Activated B cell treated with CpG ODN at 0.5 μM for 24 hours (primary cell): ENCODE results near the gene PCNX2. TPM values are rescaled to one million over a fixed set of nuclear protein-coding genes. Genes with fewer than 3 reads are reported as not detected.
"Not testable (repeated sequence)": the region's sequence is repeated elsewhere in the genome, so short reads cannot be mapped to it uniquely, and the experiment has no call there.

Experiments used
- ATAC-seq: fragments of 200-7000 bp; cut with Tn5 transposase; one replicate; pipeline ENCODE4 v1.10.0; 2021; ENCODE audit warnings: low read depth, mild to moderate bottlenecking, moderate library complexity
- CTCF ChIA-PET: fragments of 350-600 bp; sonication (Branson Sonifier 250); formaldehyde crosslinking; loops from one replicate; lab custom pipeline; 2021; ENCODE audit warnings: antibody characterized with exemption; lab: Charles Lee
- POLR2A ChIA-PET: fragments of 350-600 bp; sonication (Branson Sonifier 250); formaldehyde crosslinking; loops from one replicate; lab custom pipeline; 2021; ENCODE audit warnings: antibody characterized with exemption; lab: Charles Lee
- DNase-seq: peaks from one replicate; pipeline ENCODE4 v3.0.0; 2022
- H3K27ac Mint-ChIP-seq: one replicate; pipeline ENCODE4 v1.8.0; 2020; ENCODE audit warnings: mixed read lengths
- H3K27me3 Mint-ChIP-seq: one replicate; pipeline ENCODE4 v1.8.0; 2021; ENCODE audit warnings: mixed read lengths
- H3K36me3 Mint-ChIP-seq: one replicate; pipeline ENCODE4 v1.8.0; 2021; ENCODE audit warnings: low read depth, mixed read lengths
- H3K4me1 Mint-ChIP-seq: one replicate; pipeline ENCODE4 v1.8.0; 2021; ENCODE audit warnings: mixed read lengths
- H3K4me3 Mint-ChIP-seq: one replicate; pipeline ENCODE4 v1.8.0; 2020; ENCODE audit warnings: mild to moderate bottlenecking, mixed read lengths
- H3K9me3 Mint-ChIP-seq: one replicate; pipeline ENCODE4 v1.8.0; 2020; ENCODE audit warnings: mixed read lengths
- intact Hi-C: fragments of 100-400 bp; cut with micrococcal nuclease; formaldehyde crosslinking; loops from one replicate; pipeline ENCODE4 v1.15.1; 2024
- total RNA-seq: library from RNA; stranded (reverse); gene quantifications from 2 replicates; pipeline ENCODE4 v1.2.3, GENCODE V29; 2022
- TF ChIP-seq, protein P1 (sequence below): fragments of 200-600 bp; IDR thresholded peaks from one replicate; pipeline ENCODE4 v1.8.0; 2022; ENCODE audit warnings: antibody characterized with exemption, mild to moderate bottlenecking

Gene PCNX2
- total RNA-seq, 1 donor from 2014 or later, result 20.4 TPM

DNA sequence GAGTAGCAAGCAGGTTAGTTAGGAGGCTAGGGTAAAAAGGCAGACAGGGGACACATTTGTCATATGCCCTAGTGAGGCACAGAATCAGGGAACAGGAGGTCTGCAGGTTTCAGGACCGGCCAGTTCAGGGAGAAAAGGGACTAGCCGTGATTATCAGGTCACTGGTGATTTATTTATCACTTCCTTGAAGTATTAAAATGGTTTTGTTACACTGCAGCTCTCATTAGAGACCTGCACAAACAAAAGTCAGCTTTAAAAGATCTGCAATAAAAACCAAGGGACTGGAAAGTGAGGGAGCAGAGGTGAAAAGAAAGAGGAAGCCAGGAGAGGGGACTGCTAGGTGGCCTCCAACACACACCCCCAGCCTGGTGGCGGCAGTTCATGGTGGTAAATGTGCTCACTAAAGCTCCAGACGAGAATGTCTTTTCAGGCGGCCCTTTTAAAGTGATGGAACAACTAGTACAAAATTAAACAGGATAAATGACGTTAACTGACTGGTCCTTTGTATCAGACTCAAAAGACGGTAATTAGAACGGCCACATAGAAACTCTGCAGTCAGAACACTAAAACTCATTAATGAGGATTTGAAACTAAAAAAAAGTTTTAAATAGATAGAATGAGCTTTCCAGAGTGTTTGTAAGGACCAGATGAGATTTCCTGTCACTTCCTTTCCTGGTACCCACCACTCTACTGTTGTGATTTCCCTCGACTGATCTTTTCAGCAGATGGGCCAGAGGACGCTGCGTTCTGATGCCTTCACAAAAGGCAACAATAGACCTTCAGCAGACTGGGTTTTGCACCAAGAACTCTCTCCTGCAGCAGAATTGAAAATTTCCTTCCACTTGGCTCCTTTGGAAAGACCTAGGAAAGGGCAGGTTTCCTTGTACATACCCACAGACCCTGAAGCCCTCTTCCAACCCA is 208.3 kb downstream of the PCNX2 start:
- ATAC-seq (no peak), DNase-seq (no peak)
- ChIA-PET CTCF (no interaction called here), POLR2A (no interaction called here)
- Mint-ChIP-seq H3K4me1 (peaks cover 5% of the 10 kb centered on the region), H3K27ac (no peak overlapping the region), H3K36me3 (peaks cover 8% of the 10 kb centered on the region), H3K9me3 (no peaks in the 10 kb centered on the region), H3K27me3 (no peaks in the 10 kb centered on the region), H3K4me3 (no peak overlapping the region)
- intact Hi-C loops, result no loop called here
- TF ChIP-seq, protein P1, sequence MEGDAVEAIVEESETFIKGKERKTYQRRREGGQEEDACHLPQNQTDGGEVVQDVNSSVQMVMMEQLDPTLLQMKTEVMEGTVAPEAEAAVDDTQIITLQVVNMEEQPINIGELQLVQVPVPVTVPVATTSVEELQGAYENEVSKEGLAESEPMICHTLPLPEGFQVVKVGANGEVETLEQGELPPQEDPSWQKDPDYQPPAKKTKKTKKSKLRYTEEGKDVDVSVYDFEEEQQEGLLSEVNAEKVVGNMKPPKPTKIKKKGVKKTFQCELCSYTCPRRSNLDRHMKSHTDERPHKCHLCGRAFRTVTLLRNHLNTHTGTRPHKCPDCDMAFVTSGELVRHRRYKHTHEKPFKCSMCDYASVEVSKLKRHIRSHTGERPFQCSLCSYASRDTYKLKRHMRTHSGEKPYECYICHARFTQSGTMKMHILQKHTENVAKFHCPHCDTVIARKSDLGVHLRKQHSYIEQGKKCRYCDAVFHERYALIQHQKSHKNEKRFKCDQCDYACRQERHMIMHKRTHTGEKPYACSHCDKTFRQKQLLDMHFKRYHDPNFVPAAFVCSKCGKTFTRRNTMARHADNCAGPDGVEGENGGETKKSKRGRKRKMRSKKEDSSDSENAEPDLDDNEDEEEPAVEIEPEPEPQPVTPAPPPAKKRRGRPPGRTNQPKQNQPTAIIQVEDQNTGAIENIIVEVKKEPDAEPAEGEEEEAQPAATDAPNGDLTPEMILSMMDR, result no peak

DNA sequence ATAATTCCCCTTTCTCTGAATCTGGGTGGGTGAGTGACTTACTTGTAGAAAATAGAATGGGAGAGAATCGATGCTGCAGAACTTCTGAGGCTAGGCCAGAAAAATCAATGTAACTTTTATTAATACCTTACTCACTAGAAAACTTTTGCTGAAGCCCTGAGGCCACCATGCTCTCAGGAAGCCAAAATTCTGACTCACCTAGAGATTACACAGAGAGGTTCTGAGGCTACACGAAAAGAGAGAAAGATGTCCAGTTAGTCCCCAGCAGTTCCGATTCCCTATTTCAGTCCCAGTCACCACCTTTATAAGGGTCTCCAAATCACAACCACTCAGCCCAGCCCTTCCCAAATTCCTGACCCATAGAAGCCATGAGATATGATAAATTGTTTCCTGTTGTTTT is 210.0 kb downstream of the PCNX2 start:
- Mint-ChIP-seq H3K27me3 (no peaks in the 10 kb centered on the region), H3K4me1 (peaks cover 5% of the 10 kb centered on the region), H3K4me3 (no peak overlapping the region), H3K27ac (no peak overlapping the region), H3K9me3 (no peaks in the 10 kb centered on the region), H3K36me3 (peaks cover 8% of the 10 kb centered on the region)
- TF ChIP-seq, protein P1, result no peak
- ChIA-PET POLR2A (no interaction called here), CTCF (no interaction called here)
- intact Hi-C loops, result no loop called here
- no peak for DNase-seq
- ATAC-seq, result no peak

DNA sequence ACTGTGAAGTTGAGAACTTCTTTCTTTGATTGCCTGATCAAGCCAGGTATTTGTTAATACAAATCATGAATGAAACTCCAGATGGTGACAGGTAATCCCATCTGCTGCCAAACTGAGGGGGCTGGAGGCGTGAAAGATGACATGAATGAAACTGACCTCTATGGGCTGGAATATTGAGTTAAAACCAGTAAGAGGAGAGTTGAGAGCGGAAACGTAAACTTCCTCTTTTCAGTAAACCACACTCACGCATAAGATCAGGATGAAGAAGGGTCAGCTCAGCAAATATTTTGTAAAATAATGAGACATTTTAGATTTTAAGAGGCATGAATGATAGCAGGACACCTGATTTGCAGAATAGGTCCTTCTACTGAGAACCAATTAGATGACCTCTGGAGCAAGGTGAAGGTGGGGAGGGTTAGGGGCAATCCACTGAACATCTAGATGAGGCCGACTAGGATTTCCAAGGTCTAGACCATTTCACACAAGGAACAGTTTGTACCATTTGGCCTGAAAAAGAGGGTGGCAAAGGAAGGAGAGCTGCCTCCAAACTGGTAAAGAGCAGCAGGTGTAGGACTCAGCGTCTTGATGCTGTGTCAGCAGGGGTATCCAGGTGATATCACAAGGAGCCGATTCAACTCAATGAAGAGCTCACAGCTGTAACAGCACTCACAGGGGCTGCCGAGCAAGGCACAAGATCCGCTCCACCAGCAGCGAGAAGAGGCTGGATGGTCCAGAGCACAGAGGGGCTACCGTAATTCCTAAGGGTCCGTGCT is 212.6 kb downstream of the PCNX2 start:
- intact Hi-C loops, result no loop called here
- POLR2A ChIA-PET, result no interaction called here
- no peaks in the 10 kb centered on the region for H3K27me3 Mint-ChIP-seq

DNA sequence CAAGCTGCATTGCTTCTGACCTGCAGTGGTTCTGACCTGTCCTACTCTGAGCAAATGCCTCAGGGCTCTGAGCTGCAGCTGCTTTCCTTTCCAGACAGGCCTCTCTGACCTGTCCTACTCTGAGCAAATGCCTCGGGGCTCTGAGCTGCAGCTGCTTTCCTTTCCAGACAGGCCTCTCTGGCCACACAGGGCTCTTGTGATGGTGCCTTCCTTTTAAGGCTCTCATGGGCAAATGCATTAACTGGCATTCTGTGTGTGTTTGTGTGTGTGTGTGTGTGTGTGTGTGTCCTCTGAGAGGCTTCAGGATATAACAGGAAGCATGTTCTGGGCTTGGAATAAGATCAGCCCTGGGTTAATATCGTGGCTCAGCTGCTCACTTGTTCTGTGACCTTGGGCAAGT is 213.8 kb downstream of the PCNX2 start:
- ChIA-PET POLR2A (no interaction called here), CTCF (no interaction called here)
- Mint-ChIP-seq H3K27me3 (no peaks in the 10 kb centered on the region), H3K4me1 (peaks cover 5% of the 10 kb centered on the region), H3K9me3 (no peaks in the 10 kb centered on the region), H3K27ac (no peak overlapping the region), H3K4me3 (no peak overlapping the region), H3K36me3 (peaks cover 4% of the 10 kb centered on the region)
- intact Hi-C loops, result no loop called here
- TF ChIP-seq, protein P1, result no peak
- DNase-seq (no peak), ATAC-seq (no peak)

More for the DNA sequence above, 212.6 kb downstream of the PCNX2 start:
- TF ChIP-seq, protein P1, result no peak
- CTCF ChIA-PET, result no interaction called here
- Mint-ChIP-seq H3K36me3 (peaks cover 8% of the 10 kb centered on the region), H3K4me3 (no peak overlapping the region), H3K4me1 (peaks cover 5% of the 10 kb centered on the region), H3K9me3 (no peaks in the 10 kb centered on the region), H3K27ac (no peak overlapping the region)
- ATAC-seq (no peak), DNase-seq (no peak)

DNA sequence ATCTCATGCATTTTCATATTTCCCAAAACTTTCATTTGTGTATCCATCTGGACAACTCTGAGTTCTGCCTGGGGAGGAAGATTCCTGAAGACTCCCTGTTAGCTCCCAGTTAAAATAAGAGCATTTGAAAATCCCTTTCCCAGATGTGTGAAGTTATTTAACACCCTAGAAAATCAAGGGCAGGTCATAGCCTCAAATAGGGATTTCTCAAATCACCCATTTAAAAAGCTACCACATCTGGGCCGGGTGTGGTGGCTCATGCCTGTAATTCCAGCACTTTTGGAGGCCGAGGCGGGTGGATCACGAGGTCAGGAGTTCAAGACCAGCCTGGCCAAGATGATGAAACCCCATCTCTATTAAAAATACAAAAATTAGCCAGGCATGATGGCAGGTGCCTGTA is 214.7 kb downstream of the PCNX2 start:
- H3K9me3 Mint-ChIP-seq, H3K27me3 Mint-ChIP-seq, POLR2A ChIA-PET, H3K36me3 Mint-ChIP-seq, H3K4me1 Mint-ChIP-seq, intact Hi-C loops, ATAC-seq, CTCF ChIA-PET, DNase-seq, H3K4me3 Mint-ChIP-seq, H3K27ac Mint-ChIP-seq: not testable (repeated sequence)
